ENCODE measurements around the gene TYSND1. TPM values are rescaled to one million over a fixed set of nuclear protein-coding genes. Genes with fewer than 3 reads are reported as not detected.

TYSND1 gene
- polyA plus RNA-seq, 2 of the 4 experiments (the other 2 are of a cell fraction) = 10.9 to 20.7 TPM

- 92% methylated on average over 9 of the region's 9 CpGs for WGBS (ENCODE audit: missing lambda C conversion rate)
- FAIRE-seq = no peak
- CTCF ChIA-PET = interaction anchor here (1.0 to 14.0 kb wide), 3 partner anchors 8 to 16 kb away, joined by 3 to 228 read pairs (median 42); partner anchors contain the start of gene TYSND1
Measured at GRCh38 chr10:70137135-70137534, 9.4 kb downstream of the TYSND1 start.

GRCh38 chr10:70135684-70136083 is 10.8 kb downstream of the TYSND1 start:
- CTCF ChIA-PET = interaction anchor here (1.1 to 14.0 kb wide), 3 partner anchors 10 to 491 kb away, joined by 4 to 228 read pairs (median 42); partner anchors contain the start of gene TYSND1
- no peak for DNase-seq (ENCODE audit: low read depth in 1 of 2, low spot score in 1 of 2)
- Histone ChIP-seq H3K4me3 (no peak overlapping the region), H3K9me3 (no peaks in the 10 kb centered on the region), H3K27ac (no peak overlapping the region), H3K4me1 (peaks cover 19% of the 10 kb centered on the region), H3K4me2 (no peak overlapping the region)
- no peak for ATAC-seq
- POLR2A ChIA-PET = interaction anchor here (1.6 to 2.4 kb wide), 2 partner anchors 11 to 35 kb away, joined by 4 to 11 read pairs; partner anchors contain the start of genes SAR1A and TYSND1
- FAIRE-seq = no peak
- TF ChIP-seq SMC3 (IDR thresholded peaks at IDR 0.05) (no peak), HOXB5 (CRISPR knock-in tag; IDR thresholded peaks at IDR 0.05) (no peak), NFE2L2 (conservative IDR thresholded peaks at IDR 0.05; ENCODE audit: low read length) (no peak), BCL3 (IDR thresholded peaks at IDR 0.05) (no peak), POLR2AphosphoS2 (conservative IDR thresholded peaks at IDR 0.05; ENCODE audit: low read length) (no peak), ZSCAN20 (CRISPR knock-in tag; IDR thresholded peaks at IDR 0.05) (no peak), JUNB (IDR thresholded peaks at IDR 0.05) (no peak), KDM1A (IDR thresholded peaks at IDR 0.05; ENCODE audit: low read depth) (no peak), NR3C1 (IDR thresholded peaks at IDR 0.05) (no peak), RNF2 (IDR thresholded peaks at IDR 0.05; ENCODE audit: borderline replicate concordance, low read depth) (no peak), CBX8 (IDR thresholded peaks at IDR 0.05) (no peak)
- WGBS (ENCODE audit: missing lambda C conversion rate) = 72% methylated on average over 7 of the region's 7 CpGs

More at GRCh38 chr10:70137135-70137534, 9.4 kb downstream of the TYSND1 start:
- POLR2A ChIA-PET = interaction anchor here (2.4 kb wide), 1 partner anchor 9 kb away, joined by 11 read pairs; the partner anchor contains the start of gene TYSND1
- Histone ChIP-seq H3K4me2 (no peak overlapping the region), H3K9me3 (no peaks in the 10 kb centered on the region), H3K4me1 (peaks cover 10% of the 10 kb centered on the region), H3K27ac (no peak overlapping the region), H3K4me3 (no peak overlapping the region)
- DNase-seq (ENCODE audit: low read depth in 1 of 2, low spot score in 1 of 2) = no peak
- ATAC-seq = no peak
- TF ChIP-seq E2F6 (IDR thresholded peaks at IDR 0.05; ENCODE audit: borderline replicate concordance, low read depth) (no peak), MAX (IDR thresholded peaks at IDR 0.05) (no peak), ZC3H11A (IDR thresholded peaks at IDR 0.05) (no peak)

- H3K9me3 ChIP-seq = no peaks in the 10 kb centered on the region
- ATAC-seq = no peak
- FAIRE-seq = no peak
- no peak overlapping the region for H3K27ac ChIP-seq
- no peak overlapping the region for H3K4me3 ChIP-seq
- no peak overlapping the region for H3K4me2 ChIP-seq
- CTCF ChIA-PET = interaction anchor here (1.1 to 14.0 kb wide), 3 partner anchors 10 to 490 kb away, joined by 4 to 228 read pairs (median 42); partner anchors contain the start of gene TYSND1
- 92% methylated on average over 2 of the region's 3 CpGs for WGBS (ENCODE audit: missing lambda C conversion rate)
- TF ChIP-seq TP53 (CRISPR knock-in tag; IDR thresholded peaks at IDR 0.05) (no peak), REST (IDR thresholded peaks at IDR 0.05) (no peak), HMGXB4 (CRISPR knock-in tag; IDR thresholded peaks at IDR 0.05; ENCODE audit: borderline replicate concordance) (no peak), CTCF (IDR thresholded peaks at IDR 0.05) (no peak), NFE2L2 (conservative IDR thresholded peaks at IDR 0.05; ENCODE audit: low read length) (no peak)
- POLR2A ChIA-PET = interaction anchor here (1.6 to 2.4 kb wide), 2 partner anchors 11 to 36 kb away, joined by 4 to 11 read pairs; partner anchors contain the start of genes SAR1A and TYSND1
- H3K4me1 ChIP-seq = peaks cover 25% of the 10 kb centered on the region
- no peak for DNase-seq (ENCODE audit: low read depth in 1 of 2, low spot score in 1 of 2)
Measured at GRCh38 chr10:70135046-70135445, 11.5 kb downstream of the TYSND1 start.

Data from A549 (cell line).